Loucy (cell line): ENCODE results near the gene SURF6.

Source experiments
- EZH2phosphoT487 ChIP-seq: fragments of 200-600 bp; IDR thresholded peaks from 2 replicates; pipeline ENCODE4 v1.6.1; 2018; ENCODE audit warnings: antibody characterized with exemption, mild to moderate bottlenecking, moderate library complexity, borderline replicate concordance
- TF ChIP-seq, protein P1 (sequence below): fragments of 200-600 bp; sonication (generic); conservative IDR thresholded peaks from 2 replicates; pipeline ENCODE4 v1.5.1; 2014; ENCODE audit warnings: mild to moderate bottlenecking, antibody characterized with exemption, low read length

DNA sequence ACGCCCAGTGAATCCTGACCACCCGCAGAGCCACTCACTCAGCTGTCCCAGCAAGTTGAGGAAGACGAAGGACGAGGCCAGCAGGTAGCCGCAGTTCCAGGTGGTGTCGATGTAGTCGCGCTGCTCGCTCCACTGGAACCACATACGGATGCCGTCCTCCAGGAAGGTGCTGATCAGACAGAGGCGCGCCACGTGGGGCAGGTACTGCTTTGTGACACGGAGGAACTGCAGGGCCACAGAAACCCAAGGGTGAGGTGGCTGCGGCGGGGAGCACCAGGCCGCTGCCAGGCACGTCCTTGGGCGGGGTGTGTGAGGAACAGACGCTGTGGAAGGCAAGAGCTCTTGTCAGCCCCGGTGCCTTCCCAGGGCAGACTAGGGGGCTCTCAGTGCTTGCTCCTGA, 31.2 kb upstream of the SURF6 start:
- TF ChIP-seq, protein P1, sequence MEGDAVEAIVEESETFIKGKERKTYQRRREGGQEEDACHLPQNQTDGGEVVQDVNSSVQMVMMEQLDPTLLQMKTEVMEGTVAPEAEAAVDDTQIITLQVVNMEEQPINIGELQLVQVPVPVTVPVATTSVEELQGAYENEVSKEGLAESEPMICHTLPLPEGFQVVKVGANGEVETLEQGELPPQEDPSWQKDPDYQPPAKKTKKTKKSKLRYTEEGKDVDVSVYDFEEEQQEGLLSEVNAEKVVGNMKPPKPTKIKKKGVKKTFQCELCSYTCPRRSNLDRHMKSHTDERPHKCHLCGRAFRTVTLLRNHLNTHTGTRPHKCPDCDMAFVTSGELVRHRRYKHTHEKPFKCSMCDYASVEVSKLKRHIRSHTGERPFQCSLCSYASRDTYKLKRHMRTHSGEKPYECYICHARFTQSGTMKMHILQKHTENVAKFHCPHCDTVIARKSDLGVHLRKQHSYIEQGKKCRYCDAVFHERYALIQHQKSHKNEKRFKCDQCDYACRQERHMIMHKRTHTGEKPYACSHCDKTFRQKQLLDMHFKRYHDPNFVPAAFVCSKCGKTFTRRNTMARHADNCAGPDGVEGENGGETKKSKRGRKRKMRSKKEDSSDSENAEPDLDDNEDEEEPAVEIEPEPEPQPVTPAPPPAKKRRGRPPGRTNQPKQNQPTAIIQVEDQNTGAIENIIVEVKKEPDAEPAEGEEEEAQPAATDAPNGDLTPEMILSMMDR, result no peak
- TF ChIP-seq EZH2phosphoT487, result no peak
